DND-41 (cell line): ENCODE results near the gene ARHGAP22.

ENCODE experiments used
- ATAC-seq: fragments of 200-7000 bp; cut with Tn5 transposase; 3 replicates; pipeline ENCODE4 v1.9.1; 2021; ENCODE audit warnings: low read depth; ENCODE audit not compliant: insufficient read depth
- DNase-seq: peaks from one replicate; pipeline ENCODE4 v3.0.0-alpha.2; 2020
- H2AFZ ChIP-seq: 2 replicates; pipeline ENCODE4 v1.6.0; 2012; ENCODE audit warnings: low read depth, low read length
- H3K27ac ChIP-seq: 2 replicates; pipeline ENCODE4 v1.5.1; 2012; ENCODE audit warnings: low read length, inconsistent platforms
- H3K27me3 ChIP-seq: fragments of 200-600 bp; sonication (generic); 2 replicates; pipeline ENCODE4 v1.6.0; 2012; ENCODE audit warnings: low read length, mild to moderate bottlenecking, inconsistent platforms; ENCODE audit not compliant: insufficient read depth, poor library complexity
- H3K36me3 ChIP-seq: 2 replicates; pipeline ENCODE4 v1.5.1; 2012; ENCODE audit warnings: low read length, inconsistent platforms; ENCODE audit not compliant: insufficient read depth
- H3K4me1 ChIP-seq: 2 replicates; pipeline ENCODE4 v1.5.1; 2012; ENCODE audit warnings: mild to moderate bottlenecking, low read length; ENCODE audit not compliant: insufficient read depth
- H3K4me2 ChIP-seq: 2 replicates; pipeline ENCODE4 v1.6.0; 2012; ENCODE audit warnings: mild to moderate bottlenecking, moderate library complexity, low read length, inconsistent platforms; ENCODE audit not compliant: insufficient read depth
- H3K4me3 ChIP-seq, 2 experiments: fragments of 200-600 bp in 1 of 2; shearing (Covaris generic) in 1 of 2; 2 replicates each; pipeline ENCODE4 v1.5.1; 2012 to 2016; ENCODE audit warnings: inconsistent platforms in 2 of 2, low read length in 2 of 2, mild to moderate bottlenecking in 2 of 2, low read depth in 1 of 2, moderate library complexity in 1 of 2
- H3K79me2 ChIP-seq: 2 replicates; pipeline ENCODE4 v1.6.0; 2012; ENCODE audit warnings: low read length, inconsistent platforms; ENCODE audit not compliant: insufficient read depth
- H3K9ac ChIP-seq: 2 replicates; pipeline ENCODE4 v1.6.0; 2012; ENCODE audit warnings: low read depth, mild to moderate bottlenecking, inconsistent platforms, low read length, moderate library complexity
- H3K9me3 ChIP-seq: 2 replicates; pipeline ENCODE4 v1.5.1; 2012; ENCODE audit warnings: low read length, moderate library complexity, mild to moderate bottlenecking, inconsistent platforms; ENCODE audit not compliant: insufficient read depth, severe bottlenecking
- H4K20me1 ChIP-seq: 2 replicates; pipeline ENCODE4 v1.6.0; 2012; ENCODE audit warnings: low read length; ENCODE audit not compliant: insufficient read depth
- CTCF ChIP-seq: IDR thresholded peaks from 2 replicates; pipeline ENCODE4 v1.5.1; 2012; ENCODE audit warnings: borderline replicate concordance, low read length, moderate library complexity, mild to moderate bottlenecking; ENCODE audit not compliant: poor library complexity, severe bottlenecking; ENCODE audit errors: extremely low read depth
- EZH2 ChIP-seq: IDR thresholded peaks from 3 replicates; pipeline ENCODE4 v1.6.1; 2012; ENCODE audit warnings: borderline replicate concordance, low read depth, mild to moderate bottlenecking, moderate library complexity, low read length, inconsistent platforms; ENCODE audit not compliant: severe bottlenecking

The ARHGAP22 gene

GRCh38 chr10:48449501-48450232, 155.2 kb downstream of the ARHGAP22 start:
- Histone ChIP-seq H3K9ac (no peak overlapping the region), H3K9me3 (no peaks in the 10 kb centered on the region), H3K36me3 (no peaks in the 10 kb centered on the region), H3K27ac (no peak overlapping the region), H3K4me1 (no peaks in the 10 kb centered on the region), H3K4me3 (no peak overlapping the region), H2AFZ (no peak overlapping the region), H3K27me3 (no peaks in the 10 kb centered on the region), H4K20me1 (no peaks in the 10 kb centered on the region), H3K79me2 (no peaks in the 10 kb centered on the region), H3K4me2 (no peak overlapping the region)
- DNase-seq = peak; percentile 1
- no peak for ATAC-seq
- TF ChIP-seq CTCF (no peak), EZH2 (no peak)

- ATAC-seq = no peak
- no peaks in the 10 kb centered on the region for H3K9me3 ChIP-seq
- H3K9ac ChIP-seq = no peak overlapping the region
Observed at GRCh38 chr10:48448796-48449195, 156.1 kb downstream of the ARHGAP22 start.

DNA sequence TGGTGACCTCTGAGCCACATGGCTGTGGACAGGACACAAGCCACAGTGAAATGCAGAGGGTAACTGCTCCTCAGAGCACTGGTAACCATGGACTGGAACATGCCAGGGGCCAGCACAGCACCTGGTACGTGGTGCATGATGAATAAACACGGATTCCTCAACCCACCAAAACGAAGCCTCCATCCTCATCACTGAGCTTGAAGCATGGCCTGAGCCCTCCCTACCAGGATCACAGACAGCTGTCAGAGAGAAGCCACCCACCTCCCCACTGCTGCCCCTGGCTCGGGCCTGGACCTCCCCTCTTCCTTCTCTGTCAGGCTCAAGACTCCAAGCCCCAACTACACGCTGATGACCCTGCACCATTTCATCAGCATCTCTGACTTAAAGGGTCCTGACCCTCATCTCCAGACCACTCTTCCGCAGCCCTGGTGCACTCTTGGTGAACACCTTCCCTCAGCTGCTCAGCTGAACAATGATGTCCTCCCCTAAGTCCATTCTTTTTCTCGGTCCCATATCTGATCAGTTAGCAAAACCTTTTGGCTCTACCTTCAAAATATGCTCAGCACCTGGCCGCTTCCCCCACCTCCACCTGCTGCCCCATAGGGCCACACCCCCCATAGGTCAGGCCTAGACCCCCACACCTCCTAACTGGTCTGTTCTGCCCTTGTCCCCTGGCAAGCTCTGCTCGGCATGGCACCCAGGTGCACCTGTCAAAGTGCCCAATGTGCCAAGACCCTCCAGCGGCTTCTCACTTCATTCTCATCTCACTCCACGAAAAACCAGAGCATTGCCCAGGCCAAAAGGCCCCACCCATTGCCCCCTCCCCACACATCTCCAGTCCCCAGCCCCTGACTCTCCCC, 157.3 kb downstream of the ARHGAP22 start:
- no peaks in the 10 kb centered on the region for H3K4me1 ChIP-seq
- no peak overlapping the region for H3K4me2 ChIP-seq
- no peaks in the 10 kb centered on the region for H3K36me3 ChIP-seq
- H3K79me2 ChIP-seq = no peaks in the 10 kb centered on the region
- no peaks in the 10 kb centered on the region for H3K27me3 ChIP-seq
- H2AFZ ChIP-seq = no peak overlapping the region
- TF ChIP-seq EZH2 (no peak), CTCF (no peak)
- H4K20me1 ChIP-seq = no peaks in the 10 kb centered on the region
- DNase-seq (peak; percentile 1), ATAC-seq (no peak)
- H3K4me3 ChIP-seq = no peak overlapping the region
- H3K9me3 ChIP-seq = no peaks in the 10 kb centered on the region
- H3K9ac ChIP-seq = no peak overlapping the region
- H3K27ac ChIP-seq = no peak overlapping the region

More at GRCh38 chr10:48448796-48449195, 156.1 kb downstream of the ARHGAP22 start:
- Histone ChIP-seq H3K4me2 (no peak overlapping the region), H3K36me3 (no peaks in the 10 kb centered on the region), H3K4me3 (no peak overlapping the region), H4K20me1 (no peaks in the 10 kb centered on the region), H3K79me2 (no peaks in the 10 kb centered on the region), H3K4me1 (no peaks in the 10 kb centered on the region), H2AFZ (no peak overlapping the region), H3K27me3 (no peaks in the 10 kb centered on the region), H3K27ac (no peak overlapping the region)
- TF ChIP-seq CTCF = no peak
- TF ChIP-seq EZH2 = no peak
- DNase-seq = no peak
